Motor neuron (in vitro differentiated cells): ENCODE measurements around the gene GATB. TPM values are rescaled to one million over a fixed set of nuclear protein-coding genes. Genes with fewer than 3 reads are reported as not detected.

ENCODE experiments used
- ATAC-seq, 8 experiments: fragments of 200-7000 bp; cut with Tn5 transposase; replicated peaks in 6 of 8; 2 replicates each; pipeline ENCODE4 v1.8.0; 2021; ENCODE audit warnings: mild to moderate bottlenecking in 8 of 8, moderate library complexity in 8 of 8
- H3K27ac ChIP-seq, 2 donors: fragments of 250-450 bp; sonication (Bioruptor Pico); 2 replicates each; pipeline ENCODE4 v1.9.0; 2021; ENCODE audit warnings: antibody characterized with exemption in 2 of 2, mild to moderate bottlenecking in 2 of 2, moderate library complexity in 1 of 2
- H3K4me1 ChIP-seq, 2 donors: fragments of 250-450 bp; sonication (Bioruptor Pico); replicated peaks in 1 of 2; 2 replicates each; pipeline ENCODE4 v1.6.1; 2021; ENCODE audit warnings: antibody characterized with exemption in 2 of 2, mild to moderate bottlenecking in 2 of 2, moderate library complexity in 1 of 2
- H3K4me3 ChIP-seq, 5 donors: fragments of 250-450 bp; sonication (Bioruptor Pico); 2 replicates each; pipeline ENCODE4 v1.9.0; 2021; ENCODE audit warnings: antibody characterized with exemption in 5 of 5, mild to moderate bottlenecking in 5 of 5, moderate library complexity in 4 of 5
- WGBS, 10 experiments: fragments of 450-650 bp; shearing (Covaris generic); methylation state at CpG; one replicate each; pipeline ENCODE4 v1.0.0; 2022; 5-methylcytosine and 5-hydroxymethylcytosine counted together
- in situ Hi-C, 9 experiments: fragments of 400-800 bp; cut with MboI; loops; one replicate each; pipeline ENCODE4 v1.15.0; 2021; ENCODE audit warnings: low sequenced_read_pairs in 9 of 9, low pct_unique_long_range_greater_than_20kb in 2 of 9; ENCODE audit not compliant: unreplicated experiment in 9 of 9
- total RNA-seq, 8 experiments: library from RNA; unstranded; fragments of 300-600 nt; gene quantifications; 2 replicates each; pipeline versions ENCODE4 v1.2.3 to v1.2.4, GENCODE V29; 2022

GATB gene
- total RNA-seq, 8 experiments from 2014 or later, result 10.5 to 50.4 (median 19.5) TPM

GRCh38 chr4:151660676-151661075 lies 100.1 kb downstream of the GATB start:
- in situ Hi-C loops, result no loop called here
- Histone ChIP-seq H3K4me3 (no peak overlapping the region), H3K4me1 (peaks cover 25% of the 10 kb centered on the region in 2 donors), H3K27ac (no peak overlapping the region)
- ATAC-seq, result no peak

DNA sequence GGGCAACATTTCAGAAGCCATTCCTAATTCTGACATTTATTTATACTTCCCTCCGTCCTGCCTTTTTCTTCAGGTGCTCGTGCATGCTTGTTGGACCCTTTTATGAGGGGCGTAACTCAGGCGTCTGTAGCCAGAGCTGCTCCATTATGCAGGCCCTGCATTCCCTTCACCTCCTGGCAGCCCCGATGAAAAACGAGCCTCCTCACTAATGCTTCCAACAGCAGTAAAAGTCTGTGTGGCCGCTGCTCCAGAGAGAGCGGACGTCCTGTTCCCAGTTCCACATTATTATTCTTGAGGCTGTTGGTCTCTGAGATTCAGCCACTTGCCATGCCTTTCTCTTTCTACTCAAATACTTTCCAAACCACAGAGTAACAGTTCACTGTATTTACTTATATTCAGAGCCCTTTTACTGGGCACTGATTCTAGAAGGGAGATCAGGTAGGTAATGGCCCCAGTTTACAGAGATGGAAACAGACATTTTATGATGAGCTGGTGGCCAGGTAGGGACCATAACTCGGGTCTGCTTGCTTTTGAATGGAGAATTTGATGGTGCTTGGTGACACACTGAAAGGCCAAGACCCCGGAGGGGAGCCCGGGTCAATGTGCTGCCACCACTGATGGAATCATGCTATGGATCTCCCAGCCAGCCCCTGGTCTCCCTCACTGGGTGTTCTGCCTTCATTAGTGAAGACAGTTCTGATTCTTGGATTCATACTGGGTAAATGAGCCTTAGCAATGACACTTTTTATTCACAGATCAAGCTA lies 101.0 kb downstream of the GATB start:
- Histone ChIP-seq H3K4me1 (peaks cover 25% of the 10 kb centered on the region in 2 donors), H3K4me3 (no peak overlapping the region), H3K27ac (no peak overlapping the region)
- WGBS, 10 experiments, result 0 to 55% (median 26%) methylated on average over 1 to 8 of the region's 12 CpGs
- ATAC-seq, result peak; percentile 63 to 96 (median 91)
- in situ Hi-C loops, result no loop called here

- ATAC-seq, result peak; percentile 36 to 96 (median 66)
- Histone ChIP-seq H3K27ac (no peak overlapping the region), H3K4me1 (peaks cover 25% of the 10 kb centered on the region in 2 donors), H3K4me3 (no peak overlapping the region)
- in situ Hi-C loops, result no loop called here
Measured at GRCh38 chr4:151658959-151659600, 101.7 kb downstream of the GATB start.

GRCh38 chr4:151657896-151658295 lies 102.9 kb downstream of the GATB start:
- Histone ChIP-seq H3K4me1 (peaks cover 25% of the 10 kb centered on the region in 2 donors), H3K4me3 (no peak overlapping the region), H3K27ac (no peak overlapping the region)
- no peak for ATAC-seq
- WGBS, 10 experiments, result 43 to 100% (median 100%) methylated on average over 1 to 4 of the region's 5 CpGs; no CpG with 5 or more reads in 1 of the 10 experiments
- in situ Hi-C loops, result no loop called here

- Histone ChIP-seq H3K27ac (no peak overlapping the region), H3K4me3 (no peak overlapping the region), H3K4me1 (peaks cover 25% of the 10 kb centered on the region in 2 donors)
- 0 to 100% (median 71%) methylated on average over 1 to 8 of the region's 8 CpGs for WGBS, 10 experiments
- in situ Hi-C loops, result no loop called here
- ATAC-seq, result peak in 4 of 8 experiments; percentile 17 to 74 (median 64)
Measured at GRCh38 chr4:151656058-151656457, 104.7 kb downstream of the GATB start.

DNA sequence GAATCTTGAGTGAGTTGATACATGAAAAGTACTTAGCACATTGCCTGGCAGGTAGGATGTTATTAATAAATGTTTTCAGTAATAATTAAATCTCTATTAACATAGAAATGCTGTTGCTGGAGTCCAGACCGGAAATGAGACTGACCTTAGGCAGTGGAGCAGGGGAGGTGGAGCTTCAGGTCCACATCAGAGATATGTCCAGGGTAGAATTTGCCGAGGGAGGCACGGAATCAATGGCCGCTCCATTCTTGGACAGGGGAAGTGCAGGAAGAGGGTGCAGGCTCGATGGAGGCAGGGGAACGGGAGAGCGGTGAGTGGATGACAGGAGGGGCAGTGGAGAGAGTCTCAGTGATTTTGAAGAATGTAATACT lies 107.3 kb downstream of the GATB start:
- H3K27ac ChIP-seq, result no peak overlapping the region
- WGBS, 10 experiments, result 5 to 100% (median 70%) methylated on average over 2 to 4 of the region's 7 CpGs; no CpG with 5 or more reads in 3 of the 10 experiments

DNA sequence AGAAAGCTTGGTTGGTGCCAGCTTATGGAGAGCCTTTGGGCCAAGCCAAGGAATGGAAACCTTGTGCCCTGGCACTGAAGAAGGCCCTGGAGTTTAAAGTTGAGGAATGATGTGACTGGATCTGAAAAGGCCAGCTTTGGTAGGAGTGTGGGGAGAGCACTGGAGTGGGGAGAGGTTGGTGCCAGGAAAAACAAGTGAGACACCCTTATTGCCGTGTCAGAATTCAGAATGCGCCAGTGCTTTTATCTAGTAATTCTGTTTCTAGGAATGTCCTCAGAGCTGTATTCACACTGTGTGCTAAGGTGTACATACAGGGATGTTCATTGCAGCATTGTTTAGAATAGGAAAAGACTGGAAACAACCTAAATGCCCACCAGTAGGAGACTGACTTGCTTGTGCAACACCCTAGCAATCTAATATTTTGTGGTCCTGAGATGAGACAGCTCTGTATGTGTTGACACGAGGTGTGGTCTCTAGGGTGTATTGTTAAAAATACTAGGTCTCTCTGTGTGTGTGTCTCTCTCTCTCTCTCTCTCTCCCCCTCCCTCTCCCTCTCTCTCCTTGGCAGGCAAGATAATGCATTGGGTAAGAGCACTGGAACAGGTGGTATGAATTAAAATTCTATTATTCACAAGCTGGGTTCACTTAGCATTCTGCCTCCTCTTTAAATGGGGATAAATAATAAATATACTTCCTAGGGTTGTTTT lies 107.8 kb downstream of the GATB start:
- 20 to 100% (median 87%) methylated on average over 1 to 3 of the region's 3 CpGs; no CpG with 5 or more reads in 1 of the 10 experiments for whole genome bisulfite sequencing, 10 experiments
- H3K4me1 ChIP-seq, result peaks cover 10 to 13% of the 10 kb centered on the region in 2 donors
- peak in 3 of 8 experiments; percentile 91 to 95 (median 93) for ATAC-seq
- no peak overlapping the region for H3K4me3 ChIP-seq
- in situ Hi-C loops, result no loop called here
- no peak overlapping the region for H3K27ac ChIP-seq

More for the DNA sequence above, 107.3 kb downstream of the GATB start:
- Histone ChIP-seq H3K4me1 (peaks cover 10 to 13% of the 10 kb centered on the region in 2 donors), H3K4me3 (no peak overlapping the region)
- peak in 3 of 8 experiments; percentile 62 to 74 (median 72) for ATAC-seq
- in situ Hi-C loops, result no loop called here

- in situ Hi-C loops, result no loop called here
- WGBS, 10 experiments, result 17 to 67% (median 50%) methylated on average over 1 of the region's 1 CpG; no CpG with 5 or more reads in 6 of the 10 experiments
- H3K4me3 ChIP-seq, result no peak overlapping the region
Measured at GRCh38 chr4:151651496-151651895, 109.3 kb downstream of the GATB start.

DNA sequence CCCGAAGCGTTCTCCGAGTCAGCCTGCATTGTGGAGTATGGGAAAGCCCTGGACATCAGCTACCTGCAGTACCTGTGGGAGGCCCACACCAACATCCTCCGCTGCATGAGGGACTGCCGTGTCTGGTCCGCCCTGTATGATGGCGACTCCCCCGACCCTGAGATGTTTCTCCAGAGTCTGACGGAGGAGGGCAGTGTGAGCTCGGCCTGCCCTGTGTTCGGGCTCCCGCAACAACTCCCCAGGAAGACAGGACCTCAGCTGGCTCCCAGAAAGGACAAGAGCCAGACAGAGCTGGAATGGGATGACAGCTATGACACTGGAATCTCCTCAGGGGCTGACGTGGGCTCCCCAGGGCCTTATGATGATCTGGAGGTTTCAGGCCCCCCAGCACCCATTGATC lies 111.3 kb downstream of the GATB start:
- no peak overlapping the region for H3K4me3 ChIP-seq
- in situ Hi-C loops, result no loop called here
- no peaks in the 10 kb centered on the region for H3K4me1 ChIP-seq
- WGBS, 10 experiments, result 90 to 94% (median 93%) methylated on average over 2 to 11 of the region's 13 CpGs; no CpG with 5 or more reads in 6 of the 10 experiments
- ATAC-seq, result no peak
- H3K27ac ChIP-seq, result no peak overlapping the region

More at GRCh38 chr4:151651496-151651895, 109.3 kb downstream of the GATB start:
- H3K4me1 ChIP-seq, result peaks cover 7% of the 10 kb centered on the region in 2 donors
- no peak overlapping the region for H3K27ac ChIP-seq
- ATAC-seq, result no peak

DNA sequence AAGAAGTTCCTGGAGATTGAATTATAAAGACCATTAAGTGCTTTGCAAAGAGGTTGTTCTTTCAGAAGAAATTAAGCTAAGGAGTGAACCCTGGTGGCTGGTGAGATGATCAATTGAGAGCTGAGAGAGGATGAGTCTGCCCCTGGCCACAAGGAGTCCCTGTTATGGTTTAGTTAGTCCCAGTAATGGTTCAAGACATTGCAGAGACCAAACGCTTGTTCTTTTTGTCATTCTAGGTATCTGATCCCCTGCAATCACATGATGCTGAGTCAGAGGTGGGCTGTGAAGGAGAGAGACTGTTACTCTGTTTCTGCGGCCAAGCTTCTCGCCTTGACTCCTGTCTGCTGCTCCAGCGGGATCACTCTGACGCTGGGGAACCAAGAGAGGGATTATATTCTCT lies 114.5 kb downstream of the GATB start:
- peak in 5 of 8 experiments; percentile 35 to 80 (median 36) for ATAC-seq
- 50 to 96% (median 80%) methylated on average over 1 to 4 of the region's 5 CpGs; no CpG with 5 or more reads in 6 of the 10 experiments for WGBS, 10 experiments
- Histone ChIP-seq H3K4me3 (no peak overlapping the region), H3K4me1 (no peaks in the 10 kb centered on the region), H3K27ac (no peak overlapping the region)
- in situ Hi-C loops, result no loop called here

GRCh38 chr4:151644622-151645021 lies 116.2 kb downstream of the GATB start:
- peak in 3 of 8 experiments; percentile 20 to 58 (median 53) for ATAC-seq
- Histone ChIP-seq H3K4me3 (no peak overlapping the region), H3K27ac (no peak overlapping the region), H3K4me1 (no peaks in the 10 kb centered on the region)
- 14 to 100% (median 54%) methylated on average over 1 to 2 of the region's 3 CpGs; no CpG with 5 or more reads in 2 of the 10 experiments for WGBS, 10 experiments
- in situ Hi-C loops, result no loop called here

- H3K4me3 ChIP-seq, result no peak overlapping the region
- no peaks in the 10 kb centered on the region for H3K4me1 ChIP-seq
- H3K27ac ChIP-seq, result no peak overlapping the region
- 86 to 100% (median 100%) methylated on average over 1 to 4 of the region's 4 CpGs; no CpG with 5 or more reads in 1 of the 10 experiments for WGBS, 10 experiments
- no peak for ATAC-seq
- in situ Hi-C loops, result no loop called here
Measured at GRCh38 chr4:151643564-151643963, 117.2 kb downstream of the GATB start.

DNA sequence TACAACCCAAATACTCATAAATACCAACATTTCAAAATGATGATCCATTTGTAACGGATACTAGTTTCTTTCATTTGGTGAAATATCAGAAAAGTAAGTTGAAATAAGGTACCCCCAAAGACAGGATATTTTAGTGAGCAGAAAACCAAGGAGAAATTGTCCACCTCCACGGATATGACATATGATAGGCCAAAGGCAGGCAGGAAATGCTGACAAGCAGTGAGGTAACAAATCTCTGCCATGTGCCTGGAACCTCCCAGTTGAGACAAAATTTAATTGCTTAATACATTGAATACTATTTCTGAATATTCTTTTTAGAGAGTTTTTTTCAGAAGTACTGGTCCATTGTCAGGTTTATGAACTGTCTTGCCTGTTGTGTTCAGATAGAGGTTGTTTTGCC lies 118.8 kb downstream of the GATB start:
- Histone ChIP-seq H3K27ac (no peak overlapping the region), H3K4me1 (no peaks in the 10 kb centered on the region), H3K4me3 (no peak overlapping the region)
- 65 to 95% (median 86%) methylated on average over 1 to 2 of the region's 2 CpGs; no CpG with 5 or more reads in 1 of the 10 experiments for WGBS, 10 experiments
- ATAC-seq, result peak in 2 of 8 experiments; percentile 33 to 47
- in situ Hi-C loops, result no loop called here
